Stimulated activated CD4-positive, alpha-beta T cell treated with anti-CD3 and anti-CD28 coated beads, Interleukin-2, amount 100 ng/mL, for 4 hours (primary cell): ENCODE results near the gene RNU7-1.
"Not testable (repeated sequence)": the region's sequence is repeated elsewhere in the genome, so short reads cannot be mapped to it uniquely, and the experiment has no call there.

ENCODE experiments used
- DNase-seq: peaks from one replicate; pipeline ENCODE4 v3.0.0-alpha.2; 2020; ENCODE audit warnings: low read depth

RNU7-1 gene

GRCh38 chr12:6943722-6944380 is at the start of gene RNU7-1, which contains the start of gene C12orf57:
RNU7-1 (plus strand) TSS chr12:6943816.
C12orf57 (plus strand) TSS chr12:6944022; CDS start chr12:6944122, 100 bp downstream.
- DNase-seq = no peak

GRCh38 chr12:6894321-6894720 is 49.3 kb upstream of the RNU7-1 start:
- no peak for DNase-seq

GRCh38 chr12:6896846-6897435 is 46.7 kb upstream of the RNU7-1 start:
- no peak for DNase-seq

- no peak for DNase-seq
Observed at GRCh38 chr12:6899427-6899826, 44.2 kb upstream of the RNU7-1 start.

GRCh38 chr12:6899837-6900519 is 43.6 kb upstream of the RNU7-1 start:
- peak; percentile 31 for DNase-seq

- no peak for DNase-seq
Observed at GRCh38 chr12:6902448-6902847, 41.2 kb upstream of the RNU7-1 start.

- no peak for DNase-seq
Observed at GRCh38 chr12:6903722-6904121, 39.9 kb upstream of the RNU7-1 start.

- DNase-seq = peak; percentile 95
Observed at GRCh38 chr12:6904280-6905276, 39.0 kb upstream of the RNU7-1 start, which contains the start of gene LRRC23. LRRC23 (plus strand) TSS chr12:6904822; CDS start chr12:6905634, 812 bp downstream.

GRCh38 chr12:6905414-6906040 is 38.1 kb upstream of the RNU7-1 start:
- no peak for DNase-seq

GRCh38 chr12:6908141-6908540 is 35.5 kb upstream of the RNU7-1 start:
- DNase-seq = not testable (repeated sequence)

- DNase-seq = no peak
Observed at GRCh38 chr12:6909421-6910145, 34.0 kb upstream of the RNU7-1 start.

- no peak for DNase-seq
Observed at GRCh38 chr12:6912164-6912935, 31.3 kb upstream of the RNU7-1 start.

GRCh38 chr12:6914246-6914946 is 29.2 kb upstream of the RNU7-1 start, which contains the start of gene ENO2:
ENO2 (plus strand) TSS chr12:6914580; CDS start chr12:6915833, 1,253 bp downstream.
- peak; percentile 86 for DNase-seq

- DNase-seq = no peak
Observed at GRCh38 chr12:6914947-6915788, 28.4 kb upstream of the RNU7-1 start.

GRCh38 chr12:6915789-6916285 is 27.8 kb upstream of the RNU7-1 start:
- no peak for DNase-seq

- DNase-seq = no peak
Observed at GRCh38 chr12:6916426-6917200, 27.0 kb upstream of the RNU7-1 start.
